ENCODE results near the gene RASL12. TPM values are rescaled to one million over a fixed set of nuclear protein-coding genes. Genes with fewer than 3 reads are reported as not detected.
A peak's percentile ranks its signal among the peaks of the same experiment; 100 is the strongest.

Gene RASL12
- total RNA-seq, 1 donor = under 0.01 TPM

- no peak for DNase-seq (ENCODE audit: low read depth)
- peak overlapping the region; percentile 38 for H3K4me3 ChIP-seq (ENCODE audit: low read depth, low read length)
- no peak for TF ChIP-seq CTCF (IDR thresholded peaks at IDR 0.05; ENCODE audit: insufficient read depth, low read depth, low read length)
Observed at GRCh38 chr15:65066635-65067316, 1.0 kb downstream of the RASL12 start.

- no peak for TF ChIP-seq CTCF (IDR thresholded peaks at IDR 0.05; ENCODE audit: insufficient read depth, low read depth, low read length)
- no peak for DNase-seq (ENCODE audit: low read depth)
- H3K4me3 ChIP-seq (ENCODE audit: low read depth, low read length) = no peak overlapping the region
Observed at GRCh38 chr15:65066001-65066634, 1.7 kb downstream of the RASL12 start.

DNA sequence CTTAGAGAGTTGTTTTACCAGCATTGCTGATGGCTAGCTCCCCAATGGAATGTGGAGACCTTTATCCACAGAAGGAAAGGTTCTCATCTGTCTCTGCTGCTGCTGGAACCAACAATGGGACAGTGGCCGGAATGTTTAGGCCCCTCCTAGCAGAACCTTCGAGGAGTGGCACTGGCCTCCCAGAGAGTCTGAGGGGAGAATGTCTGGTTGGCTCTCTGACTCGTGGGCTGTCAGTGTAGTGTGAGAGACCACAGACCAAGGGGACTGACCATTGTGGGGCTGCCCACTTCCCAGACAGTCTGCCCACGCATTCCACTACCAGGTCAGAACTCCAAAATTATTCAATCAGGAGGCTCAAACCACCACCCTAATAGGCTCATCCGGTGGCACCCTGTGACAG, 5.1 kb downstream of the RASL12 start:
- H3K4me3 ChIP-seq (ENCODE audit: low read depth, low read length) = no peak overlapping the region
- no peak for TF ChIP-seq CTCF (IDR thresholded peaks at IDR 0.05; ENCODE audit: insufficient read depth, low read depth, low read length)
- DNase-seq (ENCODE audit: low read depth) = no peak

GRCh38 chr15:65062061-65062460, 5.7 kb downstream of the RASL12 start:
- TF ChIP-seq CTCF (IDR thresholded peaks at IDR 0.05; ENCODE audit: insufficient read depth, low read depth, low read length) = no peak
- no peak overlapping the region for H3K4me3 ChIP-seq (ENCODE audit: low read depth, low read length)
- no peak for DNase-seq (ENCODE audit: low read depth)

DNA sequence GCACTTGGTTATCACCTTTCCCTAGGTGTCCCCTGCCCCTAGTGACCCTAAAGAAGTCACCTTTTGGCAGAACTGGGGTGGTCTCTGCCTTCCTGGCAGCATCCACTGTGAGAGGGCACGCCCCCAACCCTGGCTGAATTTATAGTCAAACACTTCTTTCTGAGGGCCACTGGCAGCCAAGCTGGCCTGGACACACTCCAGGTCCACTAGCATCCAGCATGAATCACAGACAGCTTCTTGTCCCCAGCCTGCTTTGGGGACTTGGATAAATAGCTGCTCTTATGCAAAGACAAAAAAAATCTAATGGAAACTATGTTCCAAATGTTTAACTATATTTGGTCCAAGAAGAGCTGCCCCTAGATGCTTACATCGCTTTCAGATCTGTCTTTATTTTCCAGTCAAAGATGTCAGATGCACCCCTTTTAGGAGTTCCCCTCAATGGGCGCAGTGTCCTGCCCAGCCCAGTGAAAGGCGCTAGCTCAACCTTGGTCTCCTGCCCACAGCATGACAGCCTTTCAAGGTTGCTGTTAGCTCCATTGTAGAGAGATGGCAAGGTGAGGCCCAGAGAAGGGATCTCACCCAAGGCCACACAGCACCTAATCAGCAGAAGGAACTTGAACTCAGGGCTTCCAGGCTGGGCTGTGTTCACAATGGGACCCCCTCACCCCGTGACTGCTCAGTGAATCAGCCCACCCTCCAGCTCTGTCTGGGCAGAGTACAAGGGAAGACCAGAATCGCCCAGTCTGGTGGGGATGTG, 7.0 kb downstream of the RASL12 start:
- no peak for TF ChIP-seq CTCF (IDR thresholded peaks at IDR 0.05; ENCODE audit: insufficient read depth, low read depth, low read length)
- no peak overlapping the region for H3K4me3 ChIP-seq (ENCODE audit: low read depth, low read length)
- DNase-seq (ENCODE audit: low read depth) = no peak

GRCh38 chr15:65059931-65060596, 7.7 kb downstream of the RASL12 start:
- TF ChIP-seq CTCF (IDR thresholded peaks at IDR 0.05; ENCODE audit: insufficient read depth, low read depth, low read length) = no peak
- DNase-seq (ENCODE audit: low read depth) = no peak
- H3K4me3 ChIP-seq (ENCODE audit: low read depth, low read length) = no peak overlapping the region

Measured in fibroblast of villous mesenchyme (primary cell).